Activated CD8-positive, alpha-beta memory T cell treated with anti-CD3 and anti-CD28 coated beads, Interleukin-2, amount 50 U/mL, for 48 hours (primary cell): ENCODE measurements around the gene MYO1B.

Experiments
- DNase-seq: peaks from one replicate; pipeline ENCODE4 v3.0.0-alpha.2; 2020

MYO1B gene

GRCh38 chr2:191264647-191265081 is 19.5 kb downstream of the MYO1B start:
- no peak for DNase-seq

GRCh38 chr2:191265311-191266170 is 20.3 kb downstream of the MYO1B start:
- no peak for DNase-seq

- DNase-seq, result no peak
Observed at GRCh38 chr2:191266201-191266600, 21.0 kb downstream of the MYO1B start.

- DNase-seq, result no peak
Observed at GRCh38 chr2:191268596-191268995, 23.4 kb downstream of the MYO1B start.

DNA sequence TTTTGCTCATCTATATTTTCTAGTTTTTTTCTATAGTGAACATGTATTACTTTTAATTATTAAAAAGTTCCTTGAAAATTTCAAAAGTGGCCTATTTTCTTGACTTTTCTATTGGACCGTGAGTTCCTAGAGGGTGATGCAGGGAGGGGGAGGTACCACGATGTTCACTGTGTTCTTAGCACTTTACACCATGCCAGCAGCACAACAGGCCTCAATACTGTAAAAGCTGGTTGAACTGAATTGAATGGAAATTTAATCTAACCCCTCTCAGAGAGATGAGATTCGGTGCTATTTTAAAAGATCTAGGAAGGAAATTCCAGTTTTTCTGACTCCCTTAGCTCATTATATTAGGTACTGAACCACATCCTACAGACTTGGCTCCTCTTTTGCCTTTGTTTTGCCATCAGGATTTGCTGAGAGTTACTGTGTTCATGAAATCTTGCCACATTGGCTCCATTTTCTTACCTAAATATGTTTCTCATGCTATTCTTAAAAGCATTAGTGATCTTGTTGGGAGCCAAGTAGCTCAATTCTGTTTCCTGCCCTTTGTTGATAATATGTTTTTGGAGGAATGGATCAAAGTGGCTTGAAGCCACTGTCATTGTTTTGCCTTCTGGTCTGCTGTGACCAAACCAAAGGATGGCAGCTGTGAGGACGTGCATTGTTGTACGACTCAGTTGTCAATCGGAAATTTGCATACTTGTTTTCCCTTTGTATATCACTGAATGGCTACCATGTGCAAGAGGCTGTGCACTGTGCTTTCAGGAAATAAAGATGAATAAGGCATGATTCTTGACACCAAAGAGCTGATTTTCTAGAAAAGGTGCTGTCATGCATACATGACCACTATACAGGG is 25.3 kb downstream of the MYO1B start:
- no peak for DNase-seq

DNA sequence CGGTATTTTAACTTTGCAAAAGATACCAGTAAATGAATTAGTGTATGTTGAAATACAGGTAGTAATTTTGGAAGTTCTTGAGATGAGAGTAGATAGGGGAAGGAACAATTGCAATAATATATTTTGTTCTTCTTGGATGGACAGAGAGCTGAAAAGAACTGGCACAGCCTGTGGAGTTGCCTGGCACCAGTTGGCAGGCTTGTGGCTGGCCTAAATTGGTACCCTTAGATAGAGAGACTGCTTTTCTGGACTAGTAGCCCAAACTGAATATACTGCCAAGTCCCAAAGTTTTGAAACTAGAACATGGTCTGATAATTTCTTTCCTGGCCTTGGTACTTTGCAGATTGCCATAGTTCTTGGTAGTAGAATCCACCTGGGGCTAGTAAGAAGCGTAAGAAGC is 26.9 kb downstream of the MYO1B start:
- DNase-seq, result no peak

DNA sequence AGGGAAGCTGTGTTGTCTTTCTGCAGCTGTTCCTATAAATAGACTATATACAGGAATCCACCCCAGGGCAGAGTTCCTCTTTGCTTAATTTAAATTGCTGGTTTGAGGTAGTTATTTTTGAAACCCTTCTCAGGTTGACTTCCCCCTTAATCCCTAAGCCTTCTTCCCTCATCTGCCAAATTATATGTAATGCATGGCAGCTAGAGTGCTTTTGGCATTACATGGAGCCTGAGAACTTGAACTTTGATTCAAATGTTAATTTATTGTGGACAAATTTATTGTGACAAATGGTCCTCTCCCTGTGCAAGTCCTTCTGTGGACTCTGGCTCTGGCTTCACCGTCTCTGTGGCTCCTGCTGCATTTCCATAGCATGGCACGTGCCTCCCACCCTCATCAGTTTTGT is 29.2 kb downstream of the MYO1B start:
- DNase-seq, result no peak

DNA sequence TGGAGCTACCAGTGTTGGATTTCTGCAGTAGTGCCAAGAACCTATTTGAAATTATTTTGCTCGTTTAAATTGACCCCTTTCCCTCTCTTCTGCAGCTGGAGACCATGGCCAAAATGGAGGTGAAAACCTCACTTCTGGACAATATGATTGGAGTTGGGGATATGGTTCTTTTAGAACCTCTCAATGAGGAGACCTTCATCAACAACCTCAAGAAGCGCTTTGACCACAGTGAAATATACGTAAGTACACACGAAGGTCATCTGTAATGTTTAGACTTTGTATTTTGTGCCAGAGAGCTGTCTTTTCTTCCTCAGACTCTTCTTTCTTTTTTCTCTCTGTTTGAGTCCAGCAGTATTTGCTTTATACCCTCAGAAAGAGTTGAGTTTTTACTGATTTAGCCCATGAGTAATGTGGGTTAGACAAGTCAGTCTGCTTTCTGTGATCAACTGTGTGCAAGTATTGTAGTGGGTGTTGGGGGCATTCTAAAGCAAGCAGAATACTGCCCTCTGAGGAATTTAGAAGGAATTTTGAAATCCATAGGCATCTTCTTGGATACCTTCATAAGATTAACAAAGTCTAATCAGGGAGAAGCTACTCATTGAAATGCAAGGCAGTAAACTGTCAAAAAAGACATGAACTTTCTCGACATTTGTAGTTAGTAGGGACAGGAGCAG is 31.7 kb downstream of the MYO1B start:
- no peak for DNase-seq

DNA sequence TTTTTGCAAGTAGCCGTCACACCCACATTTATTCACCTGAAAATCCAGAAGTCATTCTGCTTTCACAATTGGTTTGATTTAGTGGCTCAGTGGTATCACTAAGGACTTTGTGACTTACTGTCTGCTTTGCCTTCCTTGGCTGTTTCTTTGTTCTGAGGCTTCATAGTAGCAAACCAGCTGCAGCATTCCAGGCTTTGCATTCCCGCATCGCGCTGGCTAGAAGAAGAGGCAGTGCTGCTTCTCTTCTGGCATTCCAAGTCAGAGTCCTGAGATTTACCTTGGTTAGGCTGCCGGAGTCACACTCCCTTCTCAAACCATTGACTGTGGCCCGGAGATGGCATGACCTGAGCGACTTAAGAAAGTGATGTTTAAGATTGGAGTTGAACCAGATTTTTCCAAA is 35.1 kb downstream of the MYO1B start:
- no peak for DNase-seq

DNA sequence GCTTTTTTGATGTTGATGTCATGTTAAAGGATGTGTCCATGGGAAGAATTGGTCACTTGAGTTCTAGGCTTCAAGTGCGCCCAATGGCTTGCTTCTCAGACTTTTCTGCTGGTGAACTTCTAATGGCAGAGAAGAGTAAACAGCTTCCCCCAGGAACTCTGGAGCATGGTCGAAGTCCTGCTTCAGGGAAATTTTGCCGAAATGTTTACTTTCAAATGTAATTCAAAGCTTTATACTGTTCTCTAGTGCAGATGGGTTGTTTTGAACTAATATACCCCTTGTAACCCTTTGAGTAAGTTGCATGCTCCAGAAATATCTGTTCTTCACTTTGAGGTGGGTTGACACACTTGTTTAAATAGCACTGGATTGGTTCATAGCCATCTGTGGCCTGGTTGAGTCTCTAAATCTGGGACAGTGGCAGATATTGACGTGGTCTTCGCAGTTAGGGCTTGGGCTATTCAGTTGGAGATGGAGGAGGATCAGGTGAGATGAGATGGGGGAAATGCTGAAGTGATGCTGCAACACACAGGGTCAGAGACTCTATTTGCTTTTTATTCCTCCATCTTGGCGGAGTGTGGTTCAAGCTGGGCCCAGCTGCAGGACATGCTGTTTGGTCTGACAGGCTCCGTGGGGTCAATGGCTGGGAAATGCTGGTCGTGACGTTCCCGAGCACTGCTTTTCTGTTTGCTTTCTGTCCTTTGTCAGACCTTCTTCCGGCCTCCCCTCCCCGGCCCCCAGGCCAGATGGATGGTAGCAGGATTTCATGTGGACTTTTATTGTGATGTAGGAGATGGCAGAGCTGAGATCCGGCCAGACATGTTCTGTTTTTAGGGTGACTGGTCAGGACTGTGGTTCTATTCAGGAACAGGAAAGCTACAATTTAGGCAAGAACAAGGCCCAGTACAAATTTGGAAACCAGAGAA is 35.9 kb downstream of the MYO1B start:
- no peak for DNase-seq

DNA sequence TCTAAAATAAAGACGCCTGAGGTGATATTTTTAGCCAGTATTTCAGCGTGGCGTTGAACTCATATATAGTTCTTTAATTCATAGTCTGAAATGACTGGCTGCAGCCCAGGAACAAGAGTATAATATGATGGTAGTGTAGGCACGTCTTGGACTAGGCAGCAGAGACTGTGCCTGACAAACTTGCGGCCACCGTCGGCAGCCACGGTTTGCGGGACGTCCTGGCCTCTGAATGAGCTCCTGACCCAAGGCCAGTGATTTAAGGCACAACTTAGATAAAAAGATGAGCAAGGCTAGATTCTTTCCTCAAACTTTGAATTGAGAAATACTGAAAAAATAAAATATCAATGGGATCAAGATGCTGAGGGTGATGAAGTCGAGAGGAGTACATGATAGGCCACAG is 40.0 kb downstream of the MYO1B start:
- DNase-seq, result no peak

- no peak for DNase-seq
Observed at GRCh38 chr2:191287820-191288219, 42.6 kb downstream of the MYO1B start.

DNA sequence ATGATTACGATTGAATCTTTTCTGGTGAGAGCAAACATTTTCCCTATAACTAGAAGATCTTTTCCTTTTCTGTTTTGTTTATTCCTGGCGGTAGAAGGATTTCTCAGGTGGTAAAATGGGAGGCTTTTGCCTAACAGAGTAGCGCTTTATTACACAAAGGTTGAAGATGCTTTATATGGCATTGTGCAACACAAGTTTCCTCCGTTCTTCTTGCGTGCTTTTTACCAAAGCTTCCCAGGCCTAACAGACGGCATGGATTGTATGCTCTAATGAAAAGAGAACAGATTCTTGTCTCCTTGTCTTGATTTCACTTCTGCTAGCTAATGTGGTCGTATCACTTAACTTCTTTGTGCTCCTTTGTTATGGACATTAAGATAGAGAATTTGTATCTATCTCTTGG is 43.8 kb downstream of the MYO1B start:
- no peak for DNase-seq

- no peak for DNase-seq
Observed at GRCh38 chr2:191291471-191291870, 46.3 kb downstream of the MYO1B start.

DNA sequence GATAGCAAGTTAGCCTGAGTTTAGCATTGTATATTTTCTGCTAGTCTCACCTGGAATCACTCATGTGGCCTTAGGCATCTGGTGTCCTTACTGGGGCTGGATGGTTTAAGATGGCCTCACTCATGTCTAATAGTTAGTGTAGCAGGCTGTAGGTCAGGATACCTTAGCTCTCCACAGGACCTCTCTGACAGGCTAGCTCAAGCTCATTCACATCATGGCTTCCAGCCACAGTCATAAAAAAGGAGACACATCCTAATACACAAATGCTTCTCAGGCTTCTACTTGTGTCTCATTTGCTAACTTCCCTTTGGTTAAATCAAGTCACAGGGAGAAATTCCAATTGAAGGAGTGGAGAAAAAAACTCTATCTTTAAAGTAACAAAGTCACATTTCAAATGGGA is 47.7 kb downstream of the MYO1B start:
- no peak for DNase-seq

DNA sequence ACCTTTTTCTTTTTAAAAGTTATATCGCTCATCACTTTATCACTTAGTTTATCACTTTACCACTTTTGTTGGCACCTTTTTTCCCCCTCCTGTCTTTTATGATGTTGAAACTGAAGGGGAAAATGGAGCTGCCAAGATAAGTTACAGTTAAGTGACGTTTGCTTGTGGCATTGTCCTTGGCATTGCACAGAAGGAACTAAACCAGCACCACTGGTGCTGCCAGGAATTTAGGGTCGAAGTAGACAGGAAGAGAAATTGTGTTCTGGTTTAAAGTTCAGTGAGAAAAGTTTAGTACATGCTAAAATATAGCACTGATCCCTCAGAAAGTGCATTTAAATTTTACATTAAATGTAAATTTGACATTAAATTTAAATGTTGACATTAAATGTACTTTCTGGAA is 49.9 kb downstream of the MYO1B start:
- DNase-seq, result no peak

- no peak for DNase-seq
Observed at GRCh38 chr2:191296083-191297006, 51.1 kb downstream of the MYO1B start.

- DNase-seq, result no peak
Observed at GRCh38 chr2:191297033-191297432, 51.8 kb downstream of the MYO1B start.

GRCh38 chr2:191298306-191298705 is 53.1 kb downstream of the MYO1B start:
- no peak for DNase-seq

DNA sequence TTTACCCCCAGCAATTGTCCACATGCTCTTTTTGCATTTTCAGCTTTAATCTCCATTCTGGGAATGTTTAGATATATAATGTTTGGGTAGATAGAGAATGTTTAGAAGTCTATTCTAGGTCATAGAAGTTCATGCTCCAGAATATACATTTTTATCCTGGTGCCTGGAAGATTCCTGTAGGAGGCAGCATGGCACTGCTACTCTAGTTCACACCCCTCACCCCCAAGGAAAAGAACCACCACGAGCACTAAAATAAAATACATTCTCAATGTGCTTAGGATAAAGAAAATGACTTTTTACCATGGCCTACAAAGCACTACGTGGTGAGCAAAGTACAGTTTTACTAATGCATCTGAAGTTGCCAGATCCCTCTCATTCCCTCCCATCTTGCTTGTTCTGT is 53.8 kb downstream of the MYO1B start:
- DNase-seq, result no peak

- no peak for DNase-seq
Observed at GRCh38 chr2:191299866-191300265, 54.7 kb downstream of the MYO1B start.
